NCI-H460 (cell line): ENCODE results near the gene SOX13. TPM values are rescaled to one million over a fixed set of nuclear protein-coding genes. Genes with fewer than 3 reads are reported as not detected.
A peak's percentile ranks its signal among the peaks of the same experiment; 100 is the strongest.

Source experiments
- DNase-seq: peaks from one replicate; pipeline ENCODE4 v3.0.0-alpha.2; 2016; ENCODE audit warnings: low read depth; ENCODE audit errors: extremely low read depth
- total RNA-seq: library from RNA; depleted of rRNA; stranded (reverse); fragments of >200 nt; shearing (Covaris generic); gene quantifications from 2 replicates; pipeline ENCODE4 v1.2.3, GENCODE V29; 2014

The SOX13 gene
- total RNA-seq, 1 experiment from 2014 or later = 8.3 TPM

DNA sequence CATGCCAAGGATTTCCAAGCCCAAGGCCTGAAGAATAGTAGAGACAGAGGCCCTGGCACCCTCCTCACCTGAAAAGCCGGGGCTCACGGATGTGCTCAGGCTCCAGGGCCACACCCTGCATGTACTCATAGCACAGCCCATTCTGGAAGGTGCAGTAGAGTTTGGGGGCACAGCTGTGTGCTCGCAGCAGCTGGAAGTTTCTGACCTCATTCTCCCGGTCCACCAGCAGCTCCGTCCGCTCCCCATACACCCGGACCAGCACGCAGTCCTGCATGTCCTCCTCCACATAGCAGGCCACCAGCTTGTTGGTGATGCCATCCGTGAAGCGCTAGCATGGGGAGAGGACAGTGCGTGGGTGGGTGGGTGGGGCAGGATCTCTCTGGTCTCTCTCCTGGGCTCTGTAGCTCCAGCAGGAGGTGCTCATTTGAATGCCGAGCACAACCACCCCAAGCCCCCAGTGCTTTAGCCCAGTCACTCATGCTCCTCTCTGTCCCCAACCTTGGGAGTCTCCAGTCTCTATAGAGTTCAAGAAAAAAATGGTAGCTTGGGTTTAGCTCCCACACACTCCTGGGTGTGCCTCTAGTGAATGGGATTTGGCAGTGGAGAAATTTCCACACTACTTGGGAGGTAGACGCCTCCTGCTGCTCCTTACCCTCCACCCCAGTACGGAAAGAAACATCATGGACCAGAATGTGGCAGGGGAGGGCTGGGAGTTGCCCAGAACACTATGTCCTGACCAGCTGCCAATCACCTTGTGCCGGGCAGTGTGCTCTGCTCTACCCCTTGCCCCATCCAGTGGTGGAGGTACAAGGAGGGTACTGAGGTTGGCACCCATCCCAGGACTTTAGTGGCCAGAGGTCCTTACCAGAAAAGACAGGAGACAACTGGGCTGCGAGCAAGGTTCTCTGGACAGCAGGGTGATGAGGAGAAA, 77.0 kb downstream of the SOX13 start:
- no peak for DNase-seq

DNA sequence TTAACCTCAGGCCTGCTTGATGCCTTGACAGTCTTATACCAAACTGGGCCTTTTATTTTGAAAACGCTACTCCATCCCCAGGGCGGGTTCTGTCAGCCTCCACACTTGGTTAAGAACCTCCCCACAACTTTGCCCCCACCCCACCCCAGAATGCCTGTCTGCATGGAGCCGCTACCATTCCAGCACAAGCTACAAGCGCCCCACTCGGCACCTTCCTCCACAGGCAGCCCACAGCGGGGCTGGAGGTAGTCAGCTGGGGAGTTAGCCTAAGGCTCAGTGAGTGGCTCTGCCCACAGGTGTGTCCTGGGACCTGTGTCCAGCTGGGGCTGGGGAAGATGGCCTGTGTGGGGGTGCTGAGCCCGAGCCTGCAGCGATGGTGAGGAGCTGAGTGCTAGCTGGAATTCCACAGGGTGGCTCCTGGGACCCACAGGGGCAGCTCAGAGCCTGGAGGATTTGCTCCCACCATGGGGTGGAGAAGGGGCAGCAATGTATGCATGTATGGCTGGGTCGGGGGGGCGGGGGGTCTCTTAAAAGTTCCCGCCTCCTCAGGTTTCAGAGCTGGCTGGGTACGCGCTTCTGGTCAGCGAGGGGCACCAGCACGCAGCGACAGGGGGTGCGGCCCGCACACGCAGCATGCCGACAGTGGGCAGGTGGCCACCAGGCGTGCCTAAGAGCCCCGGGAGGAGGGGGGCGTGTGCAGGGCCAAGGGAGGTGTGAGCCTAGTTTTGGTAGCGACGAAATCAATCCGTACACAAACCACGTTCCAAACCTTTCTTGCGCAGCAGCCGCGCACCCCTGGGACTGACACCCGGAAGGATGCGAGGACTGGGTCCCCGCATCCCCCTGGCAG, 78.0 kb downstream of the SOX13 start:
- no peak for DNase-seq

DNA sequence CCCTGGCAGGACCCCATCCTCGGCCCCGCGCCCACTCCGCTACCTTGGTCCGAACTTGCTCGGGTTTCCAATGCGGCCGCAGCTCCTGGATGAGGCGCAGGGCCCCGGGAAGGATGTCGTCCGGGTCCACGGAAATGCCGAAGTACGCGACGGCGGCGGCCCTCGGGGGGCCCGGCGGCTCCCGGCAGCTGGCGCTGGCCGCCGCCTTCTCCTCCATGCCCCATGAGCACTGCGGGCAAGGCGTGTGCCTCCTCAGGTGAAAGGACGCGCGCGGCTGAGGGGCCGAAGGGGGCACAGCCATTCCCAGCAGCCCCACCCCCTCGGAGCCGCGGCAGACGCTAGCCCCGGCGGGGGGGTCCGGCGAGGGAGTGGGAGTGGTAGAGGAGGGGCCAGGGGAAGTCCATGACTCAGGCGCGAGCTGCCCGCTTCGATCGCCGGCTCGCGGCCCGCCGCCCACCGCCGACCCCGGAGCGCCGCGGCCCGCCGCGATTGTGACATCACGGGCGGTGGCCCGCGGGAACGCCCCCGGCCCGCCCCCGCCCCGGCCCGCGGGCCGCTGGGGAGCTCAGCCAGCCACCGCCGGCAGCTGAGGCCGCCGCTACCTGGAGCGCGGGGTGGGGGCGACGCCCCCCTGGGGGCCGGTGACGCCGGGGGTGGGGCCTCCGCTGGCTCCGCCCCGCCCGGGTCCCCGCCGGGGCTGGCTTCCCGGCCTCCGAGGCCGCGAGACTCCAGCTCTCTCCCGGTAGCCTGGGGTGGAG, 78.8 kb downstream of the SOX13 start, which contains the start of gene ETNK2:
ETNK2 (minus strand) TSS at position 493 of the 758 bp plus-strand sequence; CDS start at position 301, 192 bp downstream.
- no peak for DNase-seq

DNA sequence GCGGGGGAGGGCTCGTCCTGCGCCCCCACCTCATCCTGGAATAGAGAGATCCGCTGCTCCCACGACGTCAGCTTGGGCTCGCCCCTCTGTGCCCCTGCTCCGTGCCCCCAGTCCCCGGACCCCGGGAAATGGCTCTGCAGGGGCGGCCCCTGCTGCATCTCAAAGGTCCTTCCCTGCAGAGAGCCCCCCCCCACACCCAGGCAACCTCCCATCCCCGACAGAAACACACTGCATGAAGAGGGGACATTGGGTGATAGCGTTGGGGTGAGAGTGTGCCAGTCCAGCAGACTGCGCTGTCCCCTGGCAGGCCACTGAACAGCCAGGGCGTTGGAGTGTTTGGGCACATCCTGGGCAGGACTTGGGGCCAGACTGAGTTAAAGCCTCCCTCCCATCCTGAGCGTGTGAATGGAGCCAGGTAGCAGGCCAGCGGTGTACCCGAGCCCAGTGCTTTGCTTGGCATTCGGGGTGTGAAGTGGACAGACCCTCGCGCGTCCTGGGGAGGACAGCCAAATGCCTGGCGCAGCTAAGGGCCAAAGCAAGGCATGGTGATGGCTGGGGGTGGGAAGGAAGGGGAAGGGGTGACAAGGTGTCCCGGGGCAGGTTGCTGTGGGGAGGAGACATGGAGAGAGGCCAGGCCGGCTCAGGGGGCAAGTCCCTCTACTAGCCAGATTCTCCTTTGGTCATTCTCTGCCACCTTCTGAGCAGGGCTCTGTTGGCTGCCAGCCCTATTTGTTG, 79.6 kb downstream of the SOX13 start:
- DNase-seq = no peak

DNA sequence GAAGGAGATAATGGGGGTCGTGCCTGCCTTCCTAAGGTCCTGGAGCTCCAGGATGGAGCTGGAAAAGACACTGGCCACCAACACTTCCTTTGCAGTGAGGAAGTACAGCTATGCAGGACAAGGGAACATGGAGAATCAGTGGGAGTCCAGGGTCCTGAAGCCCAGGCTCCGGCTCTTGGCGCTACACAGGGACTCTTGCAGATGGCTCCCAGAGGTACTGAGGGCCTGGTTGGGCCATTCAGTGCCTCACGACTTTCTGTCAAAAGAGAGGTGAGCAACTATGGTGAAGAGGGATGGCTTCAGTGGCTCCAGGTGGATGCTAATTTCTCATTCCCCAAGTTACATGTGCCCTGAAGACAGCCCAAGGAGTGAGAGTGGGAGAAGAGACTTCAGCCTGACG, 80.8 kb downstream of the SOX13 start:
- DNase-seq = no peak

DNA sequence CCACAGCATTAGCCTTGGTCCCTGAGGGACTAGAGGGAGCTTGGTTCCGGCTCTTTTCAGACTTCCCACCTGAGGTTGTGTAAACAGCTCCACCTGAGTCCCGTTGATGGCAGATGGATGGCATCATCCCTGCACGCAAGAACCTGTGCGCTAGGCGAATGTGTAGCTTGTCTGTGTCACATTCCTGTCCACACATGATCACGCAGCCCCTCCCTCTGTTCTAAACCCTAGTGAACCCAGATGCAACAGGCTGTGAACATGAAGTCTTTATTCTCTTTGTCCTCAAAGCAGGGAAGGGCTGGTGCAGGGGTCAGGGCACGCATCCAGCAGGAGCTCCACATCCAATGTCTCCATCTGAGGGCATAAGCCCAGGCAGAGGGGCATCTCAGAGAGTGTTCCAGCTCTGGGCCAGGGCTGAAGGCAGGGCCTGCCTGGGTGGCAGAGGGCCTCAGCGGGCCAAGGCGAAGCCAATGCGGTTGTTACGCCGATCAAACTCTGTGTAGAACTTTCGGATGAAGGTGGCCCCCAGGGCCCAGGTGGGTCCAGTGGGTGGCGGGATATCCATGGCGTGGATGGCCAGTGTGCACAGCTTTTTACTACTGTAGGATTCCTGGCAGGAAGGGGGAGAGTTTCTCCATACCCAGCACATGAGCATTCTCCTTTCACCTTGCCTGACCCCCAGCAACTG, 81.8 kb downstream of the SOX13 start:
- DNase-seq = no peak

DNA sequence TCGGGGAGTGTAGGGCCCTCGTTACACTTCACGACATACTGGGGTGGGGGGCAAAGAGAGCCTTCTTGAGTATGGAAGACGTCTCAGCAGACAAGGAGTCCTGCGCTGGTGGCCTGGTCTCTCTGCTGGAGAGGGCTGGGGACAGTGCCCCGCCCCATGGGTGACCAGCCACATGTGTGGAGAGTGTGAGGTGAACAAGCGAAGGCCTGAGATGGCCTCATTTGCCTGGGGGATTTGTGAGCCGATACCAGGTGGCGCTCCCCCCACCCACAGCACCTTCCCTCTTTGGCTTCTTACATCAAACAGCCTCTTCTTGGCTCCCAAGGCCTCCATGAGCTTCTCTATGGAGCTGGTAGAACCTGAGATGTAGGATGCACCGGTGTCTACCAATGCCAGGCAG, 83.0 kb downstream of the SOX13 start:
- no peak for DNase-seq

DNA sequence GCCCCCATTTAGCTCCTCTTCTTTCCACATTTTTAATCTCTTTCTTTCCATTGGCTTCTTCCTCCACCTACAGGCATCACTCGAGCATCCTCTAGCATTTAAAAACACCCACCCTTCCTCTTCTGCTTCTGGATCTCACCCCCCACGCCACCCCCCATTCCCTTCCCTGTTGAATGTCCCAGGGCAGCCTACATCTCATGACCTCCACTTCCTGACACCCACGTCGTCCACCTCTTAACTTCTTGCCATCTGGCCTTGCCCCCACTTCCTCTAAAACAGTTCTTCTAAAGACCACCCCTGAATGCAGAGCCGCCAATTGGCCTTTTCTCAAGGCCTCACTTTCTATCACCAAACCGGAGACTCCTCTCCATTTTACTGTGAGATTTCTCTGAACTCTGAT, 85.0 kb downstream of the SOX13 start:
- no peak for DNase-seq

DNA sequence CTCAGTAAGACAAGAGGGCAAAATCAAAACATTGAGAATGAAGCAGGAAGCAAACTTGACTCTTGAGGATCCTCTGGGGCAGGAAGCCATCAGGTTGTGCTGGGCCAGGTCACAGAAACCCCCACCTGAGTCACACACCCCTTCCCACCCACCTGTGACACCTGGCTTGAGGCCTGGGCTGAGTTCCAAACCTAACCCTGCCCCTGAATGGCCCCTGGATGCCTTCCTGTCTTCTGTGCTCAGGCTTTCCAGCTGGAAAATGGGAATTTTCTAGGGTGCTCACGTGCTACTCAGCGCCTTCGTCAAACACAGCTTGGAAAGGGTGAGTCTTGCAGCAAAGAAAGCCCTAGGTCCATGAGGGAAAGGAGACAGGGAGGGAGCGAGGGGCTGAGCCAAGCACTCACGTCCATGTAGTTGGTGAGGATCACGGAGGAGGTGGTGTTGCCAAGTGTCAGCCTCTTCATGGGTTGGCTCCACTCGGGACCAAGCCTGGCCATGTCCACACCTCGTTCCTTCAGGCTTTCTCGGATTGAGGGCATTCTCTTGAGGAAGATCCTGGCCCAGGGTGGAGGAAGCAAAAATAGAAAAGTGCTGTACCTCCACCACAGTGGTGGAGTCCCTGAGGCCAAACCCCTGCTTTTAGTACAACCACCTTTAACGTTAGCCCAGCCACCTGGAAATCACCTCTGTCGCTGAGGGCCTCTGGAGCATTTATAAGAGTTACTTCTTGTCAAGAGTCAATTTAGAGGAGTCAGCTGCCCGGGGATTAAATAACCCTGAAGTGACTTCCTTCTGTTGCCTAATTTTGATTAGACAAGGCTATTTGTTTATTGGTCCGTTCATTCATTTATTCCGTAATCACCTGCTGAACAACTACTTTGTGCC, 88.9 kb downstream of the SOX13 start:
- no peak for DNase-seq

DNA sequence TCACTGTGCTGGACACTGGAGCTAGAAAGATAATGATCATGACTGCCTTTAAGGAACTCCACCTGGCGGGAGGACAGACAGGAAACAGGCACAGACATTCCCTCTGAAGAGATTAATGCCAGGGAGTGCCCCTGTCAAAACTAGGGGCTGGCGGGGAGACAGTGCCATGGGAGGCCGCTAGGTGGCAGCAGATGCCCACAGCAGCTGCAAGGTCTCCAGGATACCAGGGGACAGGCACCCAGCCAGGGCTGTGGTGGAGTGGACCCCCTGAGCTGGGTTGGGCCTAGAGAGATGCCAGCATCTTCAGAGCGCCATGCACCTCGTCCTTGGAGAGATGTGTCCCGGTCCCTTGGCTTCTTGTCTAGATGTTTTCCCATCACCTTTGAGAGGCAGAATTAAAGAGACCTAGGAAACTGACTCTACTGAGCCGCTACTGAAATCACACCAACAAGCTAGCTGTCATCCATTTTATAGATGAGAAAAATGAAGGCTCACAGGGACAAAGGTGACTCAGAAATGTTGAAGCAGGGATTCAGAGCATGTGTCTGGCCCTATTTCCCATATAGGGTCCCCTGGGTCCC, 89.7 kb downstream of the SOX13 start:
- DNase-seq = peak; percentile 78

DNA sequence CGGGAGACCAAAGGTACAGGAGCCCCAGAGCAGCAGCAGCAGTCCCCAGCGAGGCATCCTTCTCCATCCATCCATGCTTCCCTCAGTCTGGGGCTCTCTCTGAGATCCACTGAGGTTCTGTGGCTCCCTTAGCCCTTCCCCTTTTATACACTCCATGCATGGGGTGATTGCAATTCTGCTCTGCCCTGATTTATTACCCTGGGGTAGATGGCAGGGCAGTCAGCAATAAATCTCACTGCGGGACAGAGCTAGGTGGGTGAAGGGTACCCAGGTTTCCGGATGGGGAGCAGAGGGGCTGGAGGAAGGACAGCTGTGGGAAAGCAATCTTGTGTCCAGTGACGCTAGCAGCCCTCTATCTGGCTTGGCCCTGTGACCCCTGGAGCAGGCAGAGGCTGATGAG, 93.3 kb downstream of the SOX13 start, which contains the start of gene REN:
REN (minus strand) TSS at position 119 of the 400 bp plus-strand sequence; CDS start at position 75, 44 bp downstream.
- no peak for DNase-seq

DNA sequence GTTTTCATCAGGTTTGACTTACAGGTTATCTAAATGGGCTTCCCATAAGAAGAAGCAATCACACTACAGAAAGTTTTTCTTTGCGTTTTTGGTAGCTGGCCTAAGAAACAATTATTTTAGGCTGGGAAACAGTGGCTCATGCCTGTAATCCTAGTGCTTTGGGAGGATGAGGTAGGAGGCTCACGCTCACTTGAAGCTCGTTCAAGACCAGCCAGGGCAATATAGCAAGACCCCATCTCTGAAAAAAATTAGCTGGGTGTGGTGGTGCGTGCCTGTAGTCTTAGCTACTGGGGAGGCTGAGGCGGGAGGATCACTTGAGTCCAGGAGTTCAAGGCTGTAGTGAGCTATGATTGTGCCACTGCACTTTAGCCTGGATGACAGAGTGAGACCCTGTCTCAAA, 94.8 kb downstream of the SOX13 start:
- no peak for DNase-seq

DNA sequence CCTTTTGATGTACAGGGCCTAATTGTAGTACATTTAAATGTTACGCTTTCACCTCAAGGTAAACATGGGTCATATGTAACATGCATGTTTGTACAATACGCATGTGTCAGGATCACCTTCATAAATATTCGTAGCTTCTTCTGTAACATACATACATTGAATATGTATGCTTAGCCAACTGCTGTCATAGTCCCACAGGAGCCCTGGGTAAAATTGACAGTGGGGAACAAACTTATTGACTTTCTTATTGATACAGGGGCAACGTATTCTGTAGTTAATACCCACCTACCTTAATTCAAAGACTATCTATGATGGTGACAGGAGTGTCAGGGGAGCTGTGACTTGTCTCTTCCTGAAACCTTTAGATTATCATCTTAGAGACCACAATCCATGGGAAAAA, 96.9 kb downstream of the SOX13 start:
- DNase-seq = no peak

DNA sequence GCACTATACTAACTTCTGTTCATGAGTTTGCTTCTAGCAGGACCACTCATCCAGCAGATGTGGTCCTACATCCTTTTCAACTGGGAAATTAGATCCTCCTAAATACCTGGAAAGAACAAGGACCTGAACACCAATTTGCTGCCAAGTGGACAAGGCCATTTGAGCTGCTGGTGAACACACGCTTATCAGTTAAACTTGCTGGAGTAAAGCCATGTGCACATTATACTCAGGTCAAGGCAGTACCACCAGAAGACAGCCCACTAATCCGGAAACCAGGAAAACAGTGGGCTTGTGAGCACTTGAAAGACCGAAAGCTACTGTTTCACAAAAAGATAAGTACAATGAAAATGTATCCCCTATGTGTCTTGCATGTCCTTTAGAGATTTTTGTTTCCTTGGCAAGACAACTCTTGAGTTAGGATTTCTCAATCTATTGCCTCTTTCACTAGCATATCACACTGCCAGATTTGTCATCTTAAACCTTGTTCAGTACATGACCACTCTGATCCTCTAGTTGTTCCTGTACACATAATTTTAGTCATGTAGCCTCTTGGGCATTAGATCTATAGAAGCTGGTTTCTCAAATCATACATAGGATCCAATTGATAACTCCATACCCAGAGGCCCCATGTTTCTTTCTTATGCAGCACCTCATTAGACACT, 97.7 kb downstream of the SOX13 start:
- DNase-seq = no peak

DNA sequence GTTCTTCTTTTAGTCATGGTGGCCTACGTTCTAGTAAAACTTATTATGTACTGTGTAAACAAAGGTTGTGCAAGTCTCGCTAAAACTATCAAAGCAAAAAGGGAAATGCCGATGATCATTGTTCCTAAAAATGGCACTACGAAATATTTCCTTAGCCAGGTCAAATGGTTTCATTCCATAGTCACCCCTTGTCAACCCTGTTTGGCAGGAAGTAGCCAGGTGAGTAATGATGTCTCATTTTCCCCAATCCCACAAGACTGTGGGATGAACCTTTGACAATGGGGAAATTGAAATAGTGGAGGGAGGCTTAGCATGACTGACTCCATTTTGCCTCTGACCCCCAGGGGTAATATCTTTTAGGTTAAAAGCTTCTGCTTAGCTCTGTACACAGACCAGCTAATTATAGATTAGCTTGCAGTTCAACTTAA, 98.8 kb downstream of the SOX13 start:
- no peak for DNase-seq

DNA sequence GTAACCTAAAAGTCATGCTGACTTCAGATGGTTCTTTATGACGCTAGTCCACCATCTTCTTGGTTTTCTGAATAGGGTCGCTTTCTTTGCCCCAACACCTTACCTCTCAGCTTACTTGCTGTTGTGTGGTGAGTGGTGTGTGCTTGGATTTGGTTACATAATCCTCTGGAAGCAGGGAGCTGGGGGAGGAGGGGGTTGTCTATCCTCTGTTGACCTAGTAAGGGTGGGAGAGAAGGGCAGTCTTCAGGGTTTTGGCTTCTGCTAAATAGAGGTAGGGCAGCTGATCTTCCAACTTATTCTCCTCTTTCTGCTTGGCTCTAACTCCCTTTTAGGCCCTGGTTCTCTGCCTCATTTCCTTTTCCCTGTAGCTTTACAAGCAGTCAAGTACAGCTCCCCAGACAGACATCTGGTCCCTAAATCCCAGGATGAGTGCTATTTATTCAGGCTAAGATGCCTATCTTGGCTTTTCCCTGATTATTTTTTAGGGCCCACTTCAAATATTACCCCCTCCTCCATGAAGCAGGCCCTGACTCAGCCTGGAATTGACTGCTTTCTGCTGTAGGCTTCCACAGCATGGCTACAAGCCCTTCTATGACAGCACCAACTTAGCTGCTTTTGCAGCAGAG, 99.6 kb downstream of the SOX13 start:
- no peak for DNase-seq

DNA sequence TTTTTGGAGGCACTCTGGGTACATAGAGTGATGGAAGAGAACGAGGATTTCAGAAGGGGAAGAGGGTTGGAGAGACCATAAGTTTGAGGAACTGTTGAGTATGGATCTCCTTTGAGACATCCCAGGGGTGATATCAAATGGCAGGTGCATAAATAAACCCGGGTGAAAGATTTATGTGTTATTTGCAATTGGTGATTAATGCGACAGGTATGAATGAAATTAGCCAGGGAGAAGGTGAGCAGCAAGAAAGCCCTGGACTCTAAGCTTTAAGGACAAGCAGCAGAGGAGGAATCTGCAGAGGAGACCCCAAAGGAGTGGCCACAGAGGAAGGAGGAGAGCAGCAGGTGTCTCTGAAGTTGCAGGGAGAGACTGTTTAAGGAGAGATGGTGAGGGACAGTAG, 102.0 kb downstream of the SOX13 start:
- no peak for DNase-seq
